Ishikawa (cell line): ENCODE measurements around the gene MED15.

Source experiments
- EP300 ChIP-seq: IDR thresholded peaks from 2 replicates; pipeline ENCODE4 v1.6.1; 2012; ENCODE audit warnings: borderline replicate concordance
- MAX ChIP-seq: IDR thresholded peaks from 2 replicates; pipeline ENCODE4 v1.6.1; 2012
- NFIC ChIP-seq: IDR thresholded peaks from 2 replicates; pipeline ENCODE4 v1.6.1; 2012
- RAD21 ChIP-seq: IDR thresholded peaks from 2 replicates; pipeline ENCODE4 v1.6.1; 2012; ENCODE audit warnings: low read depth
- REST ChIP-seq: IDR thresholded peaks from 2 replicates; pipeline ENCODE4 v1.6.1; 2012; ENCODE audit warnings: low read depth, mild to moderate bottlenecking
- TEAD4 ChIP-seq: IDR thresholded peaks from 2 replicates; pipeline ENCODE4 v1.6.1; 2012
- USF1 ChIP-seq: IDR thresholded peaks from 2 replicates; pipeline ENCODE4 v1.6.1; 2012
- YY1 ChIP-seq: IDR thresholded peaks from 2 replicates; pipeline ENCODE4 v1.6.1; 2012; ENCODE audit warnings: low read depth
- ZBTB7A ChIP-seq: IDR thresholded peaks from 2 replicates; pipeline ENCODE4 v1.6.1; 2012; ENCODE audit warnings: low read depth

- TF ChIP-seq YY1 (no peak), MAX (no peak), USF1 (no peak), RAD21 (no peak), EP300 (no peak), REST (no peak), NFIC (no peak), ZBTB7A (no peak), TEAD4 (no peak)
Observed at GRCh38 chr22:20490183-20490940, 17.0 kb upstream of the MED15 start.
